PC-9 (cell line): ENCODE data around the gene PAFAH2. TPM values are rescaled to one million over a fixed set of nuclear protein-coding genes. Genes with fewer than 3 reads are reported as not detected.

Experiments used
- BruUV-seq: library from RNA; stranded (reverse); fragments of 400-500 nt; replicated peaks from 2 replicates; lab custom pipeline; 2021; lab: Mats Ljungman, UMichigan
- CTCF ChIA-PET: fragments of 300-600 bp; sonication (Branson Sonifier 250); formaldehyde crosslinking; loops from one replicate; lab custom pipeline; 2022; ENCODE audit warnings: antibody characterized with exemption; lab: Charles Lee
- POLR2A ChIA-PET: fragments of 300-600 bp; sonication (Branson Sonifier 250); formaldehyde crosslinking; loops from one replicate; lab custom pipeline; 2022; ENCODE audit warnings: antibody characterized with exemption; ENCODE audit not compliant: unreplicated experiment; lab: Charles Lee
- DNase-seq, 2 experiments: peaks; one replicate each; pipeline versions ENCODE4 v3.0.0 to v3.0.0-alpha.2; 2015 to 2022; ENCODE audit warnings: mixed read lengths in 1 of 2
- H2AFZ ChIP-seq: fragments of 200-600 bp; sonication (generic); 2 replicates; pipeline ENCODE4 v1.8.1; 2017; ENCODE audit warnings: antibody characterized with exemption
- H3F3A ChIP-seq: fragments of 200-600 bp; sonication (generic); 2 replicates; pipeline ENCODE4 v1.8.1; 2017; ENCODE audit warnings: antibody characterized with exemption, mild to moderate bottlenecking, low read depth; ENCODE audit not compliant: insufficient read depth
- H3K27ac ChIP-seq: fragments of 200-600 bp; sonication (generic); 2 replicates; pipeline ENCODE4 v1.6.1; 2016; ENCODE audit warnings: mixed run types
- H3K27me3 ChIP-seq: fragments of 200-600 bp; sonication (generic); 2 replicates; pipeline ENCODE4 v1.6.1; 2016; ENCODE audit warnings: low read depth, mixed run types; ENCODE audit not compliant: insufficient read depth
- H3K36me3 ChIP-seq: fragments of 200-600 bp; sonication (generic); 2 replicates; pipeline ENCODE4 v1.6.1; 2016; ENCODE audit warnings: low read depth, mixed run types
- H3K4me1 ChIP-seq: fragments of 200-600 bp; sonication (generic); replicated peaks from 2 replicates; pipeline ENCODE4 v1.6.1; 2016; ENCODE audit warnings: mixed run types; ENCODE audit not compliant: insufficient read depth
- H3K4me2 ChIP-seq: fragments of 200-600 bp; sonication (generic); 2 replicates; pipeline ENCODE4 v1.6.1; 2017; ENCODE audit warnings: mixed run types
- H3K4me3 ChIP-seq: fragments of 200-600 bp; sonication (generic); 2 replicates; pipeline ENCODE4 v1.6.1; 2016; ENCODE audit warnings: mixed run types
- H3K79me2 ChIP-seq: fragments of 200-600 bp; sonication (generic); 2 replicates; pipeline ENCODE4 v1.6.1; 2017; ENCODE audit warnings: low read depth, mixed run types
- H3K9me2 ChIP-seq: fragments of 200-600 bp; sonication (generic); 2 replicates; pipeline ENCODE4 v1.8.1; 2017; ENCODE audit warnings: mild to moderate bottlenecking; ENCODE audit not compliant: insufficient read depth
- H3K9me3 ChIP-seq: fragments of 200-600 bp; sonication (generic); 2 replicates; pipeline ENCODE4 v1.8.1; 2016; ENCODE audit warnings: low read depth; ENCODE audit not compliant: insufficient read depth
- H4K20me1 ChIP-seq: fragments of 200-600 bp; sonication (generic); 2 replicates; pipeline ENCODE4 v1.8.1; 2017; ENCODE audit not compliant: insufficient read depth
- CTCF ChIP-seq: fragments of 200-600 bp; sonication (generic); conservative IDR thresholded peaks from 2 replicates; pipeline ENCODE4 v1.6.1; 2017; ENCODE audit warnings: mixed run types, antibody characterized with exemption, mild to moderate bottlenecking, moderate library complexity
- EZH2 ChIP-seq: fragments of 200-600 bp; sonication (generic); IDR thresholded peaks from 2 replicates; pipeline ENCODE4 v1.8.0; 2017; ENCODE audit warnings: antibody characterized with exemption, low read depth
- intact Hi-C: fragments of 100-400 bp; cut with micrococcal nuclease; formaldehyde crosslinking; loops from one replicate; pipeline ENCODE4 v1.10.0; 2022; ENCODE audit not compliant: unreplicated experiment
- total RNA-seq: library from RNA; stranded (reverse); gene quantifications from 2 replicates; pipeline ENCODE4 v1.2.3, GENCODE V29; 2021

PAFAH2 gene
- total RNA-seq, 1 experiment from 2014 or later = 13.9 TPM

GRCh38 chr1:25958465-25958864, 39.4 kb downstream of the PAFAH2 start:
- ChIA-PET POLR2A (no interaction called here), CTCF (no interaction called here)
- no peaks in the 10 kb centered on the region for H4K20me1 ChIP-seq
- no peak overlapping the region for H2AFZ ChIP-seq
- no peaks in the 10 kb centered on the region for H3K9me2 ChIP-seq
- H3K36me3 ChIP-seq = no peaks in the 10 kb centered on the region
- no TSS peak for BruUV-seq
- no peak for DNase-seq
- H3F3A ChIP-seq = no peaks in the 10 kb centered on the region
- no peak overlapping the region for H3K4me3 ChIP-seq
- H3K79me2 ChIP-seq = no peaks in the 10 kb centered on the region
- H3K9me3 ChIP-seq = no peaks in the 10 kb centered on the region
- TF ChIP-seq EZH2 (no peak), CTCF (no peak)
- no peaks in the 10 kb centered on the region for H3K4me1 ChIP-seq
- no peak overlapping the region for H3K27ac ChIP-seq
- H3K27me3 ChIP-seq = no peaks in the 10 kb centered on the region
- intact Hi-C loops = no loop called here
- no peak overlapping the region for H3K4me2 ChIP-seq

GRCh38 chr1:25955553-25955952, 42.3 kb downstream of the PAFAH2 start:
- CTCF ChIA-PET = interaction anchor here (0.6 kb wide), 1 partner anchor 42 kb away, joined by 11 read pairs; the partner anchor contains the start of gene PAFAH2
- H4K20me1 ChIP-seq = no peaks in the 10 kb centered on the region
- no peaks in the 10 kb centered on the region for H3K36me3 ChIP-seq
- TF ChIP-seq EZH2 (no peak), CTCF (no peak)
- no peaks in the 10 kb centered on the region for H3F3A ChIP-seq
- H3K9me2 ChIP-seq = no peaks in the 10 kb centered on the region
- no peaks in the 10 kb centered on the region for H3K79me2 ChIP-seq
- no peaks in the 10 kb centered on the region for H3K9me3 ChIP-seq
- H3K27ac ChIP-seq = no peak overlapping the region
- H2AFZ ChIP-seq = no peak overlapping the region
- intact Hi-C loops = no loop called here
- no peak overlapping the region for H3K4me2 ChIP-seq
- POLR2A ChIA-PET = no interaction called here
- H3K27me3 ChIP-seq = no peaks in the 10 kb centered on the region
- no peaks in the 10 kb centered on the region for H3K4me1 ChIP-seq
- no peak overlapping the region for H3K4me3 ChIP-seq
- DNase-seq = no peak
- BruUV-seq = no TSS peak

GRCh38 chr1:25954282-25954938, 43.5 kb downstream of the PAFAH2 start:
- Histone ChIP-seq H2AFZ (no peak overlapping the region), H3K4me3 (no peak overlapping the region), H3F3A (no peaks in the 10 kb centered on the region), H4K20me1 (no peaks in the 10 kb centered on the region), H3K27ac (no peak overlapping the region), H3K4me1 (no peaks in the 10 kb centered on the region), H3K4me2 (no peak overlapping the region), H3K9me3 (no peaks in the 10 kb centered on the region), H3K79me2 (no peaks in the 10 kb centered on the region), H3K27me3 (no peaks in the 10 kb centered on the region), H3K36me3 (no peaks in the 10 kb centered on the region), H3K9me2 (no peaks in the 10 kb centered on the region)
- ChIA-PET CTCF (no interaction called here), POLR2A (no interaction called here)
- no TSS peak for BruUV-seq
- no peak for TF ChIP-seq EZH2
- no peak for TF ChIP-seq CTCF
- intact Hi-C loops = no loop called here
- no peak for DNase-seq
